ENCODE data around the gene GPRIN3. TPM values are rescaled to one million over a fixed set of nuclear protein-coding genes. Genes with fewer than 3 reads are reported as not detected.

Gene GPRIN3
- total and polyA plus RNA-seq, 10 of the 15 experiments (the other 5 are each of a cell fraction or from before 2014, with no cell fraction given), result under 0.01 to 0.05 (median 0.01) TPM; not detected in 6

Other genes with a start within 250 kb of the GPRIN3 start
- 6.6 and 8.1 TPM in 2 replicates for gene TIGD2, start 196.3 kb downstream of the GPRIN3 start, total RNA-seq (2014; rRNA removed)
- gene TIGD2, start 196.3 kb downstream of the GPRIN3 start, total RNA-seq (2014; rRNA removed; fragmentation: Illumina TruSeq; extraction: Trizol), result 8.4 and 9.0 TPM in 2 replicates
- gene TIGD2, start 196.3 kb downstream of the GPRIN3 start, total RNA-seq (2021), result 5.5 and 6.0 TPM in 2 replicates
- 3.6 and 4.6 TPM in 2 replicates for gene TIGD2, start 196.3 kb downstream of the GPRIN3 start, polyA plus RNA-seq (2011; rRNA removed)
- gene TIGD2, start 196.3 kb downstream of the GPRIN3 start, polyA plus RNA-seq (2014; fragmentation: Illumina TruSeq; extraction: Trizol), result 7.9 and 8.7 TPM in 2 replicates
- gene TIGD2, start 196.3 kb downstream of the GPRIN3 start, polyA plus RNA-seq (2014; fragmentation: Nextera tagmentation; extraction: Ambion mirVana), result 1 to 10 TPM; 2.4 to 3.6 TPM
- 3.9 and 4.1 TPM in 2 replicates for gene TIGD2, start 196.3 kb downstream of the GPRIN3 start, polyA plus RNA-seq (2014; rRNA removed)
- gene TIGD2, start 196.3 kb downstream of the GPRIN3 start, polyA plus RNA-seq (2016; fragmentation: Nextera tagmentation; extraction: Ambion mirVana), result 1 to 10 TPM; 4.5 to 5.8 TPM